Ishikawa (cell line): ENCODE measurements around the gene G3BP2.

Source experiments
- CEBPB ChIP-seq: IDR thresholded peaks from 2 replicates; pipeline ENCODE4 v1.6.1; 2012
- CREB1 ChIP-seq: IDR thresholded peaks from 2 replicates; pipeline ENCODE4 v1.6.1; 2012; ENCODE audit warnings: low read depth
- FOXM1 ChIP-seq: IDR thresholded peaks from 2 replicates; pipeline ENCODE4 v1.6.1; 2012; ENCODE audit warnings: low read depth, borderline replicate concordance
- MAX ChIP-seq: IDR thresholded peaks from 2 replicates; pipeline ENCODE4 v1.6.1; 2012
- RAD21 ChIP-seq: IDR thresholded peaks from 2 replicates; pipeline ENCODE4 v1.6.1; 2012; ENCODE audit warnings: low read depth
- TAF1 ChIP-seq: IDR thresholded peaks from 2 replicates; pipeline ENCODE4 v1.6.1; 2012; ENCODE audit warnings: low read depth, mild to moderate bottlenecking
- USF1 ChIP-seq: IDR thresholded peaks from 2 replicates; pipeline ENCODE4 v1.6.1; 2012

GRCh38 chr4:75714704-75715103 is 41.5 kb upstream of the G3BP2 start:
- no peak for TF ChIP-seq MAX
- TF ChIP-seq USF1, result no peak
- TF ChIP-seq CREB1, result no peak
- no peak for TF ChIP-seq RAD21
- no peak for TF ChIP-seq FOXM1
- TF ChIP-seq CEBPB, result no peak
- no peak for TF ChIP-seq TAF1
